ENCODE measurements around the gene MINDY4.

The MINDY4 gene

GRCh38 chr7:30934732-30935568 is 163.7 kb downstream of the MINDY4 start:
- Histone ChIP-seq H3K4me1 (ENCODE audit: control insufficient read depth, insufficient read depth, low read length) (peaks cover 15% of the 10 kb centered on the region), H3K4me3 (ENCODE audit: low read length) (no peak overlapping the region), H3K9ac (ENCODE audit: low read depth, low read length) (no peak overlapping the region), H3K9me3 (replicated peaks; ENCODE audit: low read length) (no peaks in the 10 kb centered on the region), H3K27me3 (ENCODE audit: control insufficient read depth, insufficient read depth, low read length) (peaks cover 40% of the 10 kb centered on the region), H3K36me3 (ENCODE audit: insufficient read depth, low read length) (no peaks in the 10 kb centered on the region), H3K4me2 (ENCODE audit: low read length) (no peak overlapping the region)

- Histone ChIP-seq H3K9ac (ENCODE audit: low read depth, low read length) (no peak overlapping the region), H3K4me1 (ENCODE audit: control insufficient read depth, insufficient read depth, low read length) (peaks cover 15% of the 10 kb centered on the region), H3K27me3 (ENCODE audit: control insufficient read depth, insufficient read depth, low read length) (peaks cover 46% of the 10 kb centered on the region), H3K4me3 (ENCODE audit: low read length) (no peak overlapping the region), H3K36me3 (ENCODE audit: insufficient read depth, low read length) (no peaks in the 10 kb centered on the region), H3K9me3 (replicated peaks; ENCODE audit: low read length) (no peaks in the 10 kb centered on the region), H3K4me2 (ENCODE audit: low read length) (no peak overlapping the region)
Measured at GRCh38 chr7:30935569-30935877, 164.3 kb downstream of the MINDY4 start.

DNA sequence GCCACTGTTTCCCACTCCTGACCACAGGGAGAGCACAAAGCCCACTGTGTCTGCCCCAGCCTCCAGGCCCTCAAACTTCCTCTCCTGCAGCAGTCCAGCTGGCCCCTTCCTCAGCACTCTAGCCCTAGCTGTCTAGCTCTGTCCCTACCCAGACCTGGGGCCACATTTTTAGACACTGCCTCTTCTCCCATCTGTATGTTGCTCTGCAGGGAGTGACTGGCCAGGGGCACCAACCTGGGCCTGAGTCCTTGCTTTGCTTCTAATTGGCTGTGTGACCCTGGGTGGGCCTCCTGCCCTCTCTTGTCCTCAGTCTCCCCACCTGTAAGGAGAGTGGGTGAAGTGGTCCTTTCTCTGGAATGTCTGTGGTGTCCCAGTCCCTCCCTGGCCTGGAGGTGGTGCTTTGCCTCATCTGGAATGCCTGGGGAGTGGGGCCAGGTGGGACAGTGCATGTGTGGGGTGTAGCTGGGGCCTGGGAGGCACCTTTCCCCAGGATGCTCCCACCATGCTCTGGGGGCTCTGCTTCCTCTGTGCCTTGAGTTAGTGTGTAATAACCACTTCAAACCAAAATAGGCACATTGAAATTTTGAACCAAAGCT is 165.5 kb downstream of the MINDY4 start:
- Histone ChIP-seq H3K4me3 (ENCODE audit: low read length) (no peak overlapping the region), H3K9ac (ENCODE audit: low read depth, low read length) (no peak overlapping the region), H3K27me3 (ENCODE audit: control insufficient read depth, insufficient read depth, low read length) (peaks cover 53% of the 10 kb centered on the region), H3K36me3 (ENCODE audit: insufficient read depth, low read length) (no peaks in the 10 kb centered on the region), H3K4me1 (ENCODE audit: control insufficient read depth, insufficient read depth, low read length) (peaks cover 8% of the 10 kb centered on the region), H3K4me2 (ENCODE audit: low read length) (no peak overlapping the region), H3K9me3 (replicated peaks; ENCODE audit: low read length) (no peaks in the 10 kb centered on the region)

GRCh38 chr7:30937416-30937815 is 166.2 kb downstream of the MINDY4 start:
- no peak overlapping the region for H3K4me2 ChIP-seq (ENCODE audit: low read length)
- H3K9me3 ChIP-seq (replicated peaks; ENCODE audit: low read length), result no peaks in the 10 kb centered on the region
- peaks cover 53% of the 10 kb centered on the region for H3K27me3 ChIP-seq (ENCODE audit: control insufficient read depth, insufficient read depth, low read length)
- peaks cover 1% of the 10 kb centered on the region for H3K4me1 ChIP-seq (ENCODE audit: control insufficient read depth, insufficient read depth, low read length)
- H3K9ac ChIP-seq (ENCODE audit: low read depth, low read length), result no peak overlapping the region
- no peaks in the 10 kb centered on the region for H3K36me3 ChIP-seq (ENCODE audit: insufficient read depth, low read length)
- H3K4me3 ChIP-seq (ENCODE audit: low read length), result no peak overlapping the region

- H3K27me3 ChIP-seq (ENCODE audit: control insufficient read depth, insufficient read depth, low read length), result peaks cover 63% of the 10 kb centered on the region
- no peak overlapping the region for H3K9ac ChIP-seq (ENCODE audit: low read depth, low read length)
- H3K4me2 ChIP-seq (ENCODE audit: low read length), result peak overlapping the region; percentile 65
- no peaks in the 10 kb centered on the region for H3K9me3 ChIP-seq (replicated peaks; ENCODE audit: low read length)
- no peaks in the 10 kb centered on the region for H3K36me3 ChIP-seq (ENCODE audit: insufficient read depth, low read length)
- H3K4me1 ChIP-seq (ENCODE audit: control insufficient read depth, insufficient read depth, low read length), result no peaks in the 10 kb centered on the region
- H3K4me3 ChIP-seq (ENCODE audit: low read length), result no peak overlapping the region
Measured at GRCh38 chr7:30938435-30939316, 167.5 kb downstream of the MINDY4 start.

GRCh38 chr7:30941582-30942323 is 170.5 kb downstream of the MINDY4 start:
- no peaks in the 10 kb centered on the region for H3K36me3 ChIP-seq (ENCODE audit: insufficient read depth, low read length)
- no peak overlapping the region for H3K4me2 ChIP-seq (ENCODE audit: low read length)
- no peaks in the 10 kb centered on the region for H3K4me1 ChIP-seq (ENCODE audit: control insufficient read depth, insufficient read depth, low read length)
- H3K9me3 ChIP-seq (replicated peaks; ENCODE audit: low read length), result peaks cover 7% of the 10 kb centered on the region
- H3K27me3 ChIP-seq (ENCODE audit: control insufficient read depth, insufficient read depth, low read length), result peaks cover 62% of the 10 kb centered on the region
- H3K4me3 ChIP-seq (ENCODE audit: low read length), result no peak overlapping the region
- H3K9ac ChIP-seq (ENCODE audit: low read depth, low read length), result no peak overlapping the region

All from skeletal muscle satellite cell (primary cell).